DMS114 treated with DMSO at 0.1 percent for 48 hours (cell line): Measurements from ENCODE around the gene XPOT.

ENCODE experiments used
- DNase-seq: peaks from one replicate; lab custom pipeline; 2025; ENCODE audit not compliant: unreplicated experiment; lab: John Stamatoyannopoulos, UW

XPOT gene

DNA sequence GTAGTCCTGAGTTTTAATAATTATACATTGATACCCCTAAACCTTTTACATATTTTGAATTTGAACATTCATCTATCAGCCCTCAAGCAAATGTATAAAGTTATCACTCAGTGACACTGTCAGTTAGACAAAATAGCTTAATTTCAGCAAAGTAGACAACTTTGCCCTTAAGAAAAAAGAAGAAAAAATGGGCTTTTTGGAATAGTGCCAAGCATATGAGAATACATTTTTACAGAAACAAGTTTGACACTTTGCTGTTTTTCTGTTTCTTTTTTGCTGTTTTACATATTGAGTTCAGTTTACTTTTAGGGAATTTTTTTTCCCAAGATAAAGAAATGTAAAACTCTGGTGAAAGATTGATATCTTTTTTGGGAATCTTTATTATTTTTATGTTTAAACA lies 62.0 kb downstream of the XPOT start:
- no peak for DNase-seq

DNA sequence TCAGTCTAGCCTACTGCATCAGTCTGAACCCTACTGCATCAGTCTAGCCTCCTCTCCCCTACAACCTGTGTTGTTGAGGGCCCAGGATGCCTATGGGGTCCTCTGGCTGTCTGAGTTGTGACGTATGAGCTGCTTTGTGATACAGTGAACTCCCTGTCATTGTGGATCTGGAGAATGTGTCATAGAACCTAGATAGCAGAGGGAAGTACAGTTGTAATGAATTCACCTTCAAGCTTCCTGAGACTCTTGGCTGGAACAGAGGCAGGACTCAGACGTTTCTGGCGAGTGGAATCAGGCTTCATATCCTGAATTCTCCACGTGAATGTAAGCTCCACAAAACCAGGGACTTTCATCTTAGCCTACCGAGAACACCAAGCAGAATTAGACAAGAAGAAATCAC lies 64.8 kb downstream of the XPOT start:
- DNase-seq, result no peak

DNA sequence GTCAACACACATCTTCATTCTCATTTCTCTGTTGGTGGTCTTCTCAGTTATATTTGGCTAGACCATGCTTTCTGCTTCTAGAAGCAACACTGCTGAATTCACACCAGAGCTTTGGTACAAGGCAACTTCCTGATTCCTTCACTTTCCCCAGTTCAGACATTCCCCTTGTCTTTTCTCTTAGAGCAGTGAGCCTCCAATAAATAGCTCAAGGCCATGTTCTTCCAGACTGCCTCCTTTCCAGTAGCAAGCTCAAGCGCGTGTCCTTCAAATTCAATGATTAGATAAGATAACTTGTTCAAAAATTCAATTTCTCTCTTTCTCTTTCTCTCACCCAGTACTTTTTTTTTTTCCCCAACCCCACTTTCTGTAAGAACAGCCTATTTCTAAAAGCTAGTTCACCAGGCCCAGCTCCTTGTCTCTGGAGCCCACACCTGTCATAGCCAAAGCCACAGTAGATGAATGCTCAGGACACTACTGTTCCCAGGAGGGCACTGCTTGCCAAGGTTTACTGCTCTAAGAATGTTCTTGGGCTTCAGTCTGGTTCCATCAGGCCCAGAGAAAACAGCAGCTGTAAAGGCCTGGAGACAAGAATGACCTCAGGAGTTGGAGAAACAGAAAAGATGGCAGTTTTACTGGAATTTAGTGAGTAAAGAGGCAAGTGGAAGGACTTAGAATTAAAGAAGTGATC lies 65.4 kb downstream of the XPOT start:
- DNase-seq, result no peak

DNA sequence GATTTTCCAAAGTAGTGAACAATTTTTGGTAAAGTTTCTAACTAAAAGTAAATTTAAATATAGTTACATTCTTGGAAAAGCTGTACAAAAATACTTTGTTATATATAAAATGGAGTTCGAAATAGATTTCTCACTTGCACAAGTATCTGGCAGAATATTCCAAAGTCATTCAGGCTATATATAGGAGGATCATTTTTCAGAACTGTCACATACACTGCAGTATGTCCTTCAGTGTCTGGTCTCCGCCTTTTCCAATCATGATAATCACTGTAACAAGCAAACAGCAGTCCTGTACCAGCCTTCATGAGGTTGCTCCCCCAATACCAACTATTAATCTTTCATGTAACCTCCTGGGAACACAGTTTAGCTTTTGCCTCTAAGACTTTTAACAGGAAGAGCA lies 66.3 kb downstream of the XPOT start:
- no peak for DNase-seq

DNA sequence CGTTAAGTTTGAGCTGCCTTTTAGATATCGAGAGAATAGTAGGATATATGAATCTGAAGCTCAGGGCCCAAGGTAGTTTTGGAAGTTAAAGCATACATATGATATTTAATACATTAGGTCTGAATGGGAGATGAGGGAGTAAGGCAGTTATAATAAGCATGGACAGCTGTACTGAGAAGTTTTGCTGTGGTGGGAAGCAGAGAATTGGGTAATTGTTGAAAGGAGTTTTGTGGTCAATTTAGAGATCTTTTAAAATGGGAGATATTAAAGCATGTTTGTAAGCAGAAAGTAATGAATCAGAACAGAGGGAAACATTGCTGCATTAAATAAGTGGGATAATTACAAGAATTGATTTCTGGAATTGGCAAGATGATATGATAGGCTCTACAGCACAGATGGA lies 69.0 kb downstream of the XPOT start:
- no peak for DNase-seq

DNA sequence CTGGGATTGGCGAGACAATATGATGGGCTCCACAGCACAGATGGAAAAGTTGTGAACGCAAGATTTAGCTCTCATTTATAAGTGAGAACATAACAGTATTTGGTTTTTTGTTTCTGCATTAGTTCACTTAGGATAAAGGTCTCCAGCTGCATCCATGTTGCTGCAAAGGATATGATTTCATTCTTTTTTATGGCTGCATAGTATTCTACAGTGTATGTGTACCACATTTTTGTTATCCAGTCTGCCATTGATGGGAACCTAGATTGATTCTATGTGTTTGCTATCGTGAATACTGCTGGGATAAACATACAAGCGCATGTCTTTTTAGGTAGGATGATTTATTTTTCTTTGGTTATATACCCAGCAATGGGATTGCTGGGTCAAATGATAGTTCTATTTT lies 71.3 kb downstream of the XPOT start:
- DNase-seq, result no peak

DNA sequence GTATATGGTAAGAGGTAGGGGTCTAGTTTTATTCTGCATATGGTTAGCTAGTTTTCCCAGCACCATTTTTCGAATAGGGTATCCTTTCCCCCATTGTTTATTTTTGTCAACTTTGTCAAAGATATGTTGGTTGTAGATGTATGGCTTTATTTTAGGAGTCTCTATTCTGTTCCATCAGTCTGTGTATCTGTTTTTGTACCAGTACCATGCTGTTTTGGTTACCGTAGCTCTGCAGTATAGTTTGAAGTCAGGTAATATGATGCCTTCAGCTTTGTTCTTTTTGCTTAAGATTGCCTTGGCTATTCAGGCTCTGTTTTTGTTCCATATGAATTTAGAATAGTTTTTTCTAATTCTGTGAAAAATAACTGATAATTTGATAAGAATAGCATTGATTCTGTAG lies 72.7 kb downstream of the XPOT start:
- no peak for DNase-seq

DNA sequence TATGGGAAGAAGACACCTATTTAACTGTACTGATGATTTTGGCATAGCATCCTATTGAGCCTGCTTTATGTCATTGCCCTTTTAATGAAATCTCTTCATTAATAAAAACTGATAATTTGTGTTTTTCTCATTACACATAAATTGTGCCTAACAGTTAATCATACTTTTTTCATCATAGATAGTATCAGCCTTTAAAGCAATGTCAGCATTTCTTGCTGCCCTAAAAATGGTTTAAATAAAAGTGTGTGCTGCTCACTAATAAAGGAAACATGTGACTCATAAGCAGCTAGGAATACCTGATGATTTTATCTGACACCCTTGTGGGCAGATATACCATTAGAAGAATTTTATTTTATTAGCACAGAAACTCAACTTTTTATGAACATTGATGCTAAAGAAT lies 74.5 kb downstream of the XPOT start:
- DNase-seq, result no peak

DNA sequence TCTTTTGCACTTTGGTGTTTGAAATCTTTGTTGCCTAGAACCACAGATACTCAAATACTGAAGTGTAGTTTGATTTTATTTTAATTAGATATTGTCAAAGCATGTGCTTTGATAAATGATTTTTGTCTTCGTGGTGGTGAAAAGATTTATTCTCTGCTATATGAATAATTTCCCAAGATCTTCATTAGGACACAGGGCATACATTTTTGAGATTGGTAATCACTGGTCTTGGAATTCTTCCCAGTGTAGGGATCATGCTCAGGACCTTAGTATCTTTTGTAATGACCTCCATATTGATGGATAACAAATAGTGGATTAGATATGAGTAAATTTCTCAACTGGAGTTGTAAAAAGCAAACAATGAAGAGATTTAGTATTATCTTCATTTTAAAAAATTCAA lies 76.0 kb downstream of the XPOT start:
- no peak for DNase-seq

DNA sequence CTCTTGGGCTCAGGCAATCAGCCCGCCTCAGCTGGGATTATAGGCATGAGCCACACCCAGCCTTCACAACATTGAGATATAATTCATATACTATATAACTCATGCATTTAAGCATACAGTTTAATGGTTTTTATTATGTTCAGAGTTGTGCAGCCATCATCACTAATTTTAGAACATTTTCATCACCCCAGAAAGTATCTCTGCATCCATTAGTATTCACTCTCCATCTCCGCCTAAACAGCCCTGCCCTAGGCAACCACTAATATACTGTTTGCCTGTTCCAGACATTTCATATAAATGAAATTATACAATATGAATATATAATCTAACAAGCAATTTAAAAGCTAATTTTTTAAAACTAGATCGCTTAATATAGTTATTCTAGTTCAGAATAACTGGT lies 82.5 kb downstream of the XPOT start:
- no peak for DNase-seq

DNA sequence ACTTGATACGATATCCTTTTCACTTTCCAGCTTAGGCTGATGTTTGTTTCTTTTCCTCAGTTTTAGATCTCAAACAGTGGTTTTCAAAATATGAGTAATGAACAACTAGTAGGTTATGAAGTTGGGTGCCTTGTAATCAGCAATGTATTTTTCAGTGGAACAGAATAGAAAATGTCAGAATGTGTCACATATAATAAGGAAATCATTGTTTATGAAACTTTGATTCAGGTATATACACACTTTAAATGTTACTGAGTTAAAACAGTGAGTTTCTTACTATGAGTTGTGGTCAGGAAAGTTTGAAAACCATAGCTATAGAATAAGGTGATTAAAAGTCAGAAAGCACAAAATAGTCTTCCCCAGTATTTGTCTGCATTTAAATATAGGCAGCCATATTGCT lies 87.5 kb downstream of the XPOT start:
- no peak for DNase-seq

DNA sequence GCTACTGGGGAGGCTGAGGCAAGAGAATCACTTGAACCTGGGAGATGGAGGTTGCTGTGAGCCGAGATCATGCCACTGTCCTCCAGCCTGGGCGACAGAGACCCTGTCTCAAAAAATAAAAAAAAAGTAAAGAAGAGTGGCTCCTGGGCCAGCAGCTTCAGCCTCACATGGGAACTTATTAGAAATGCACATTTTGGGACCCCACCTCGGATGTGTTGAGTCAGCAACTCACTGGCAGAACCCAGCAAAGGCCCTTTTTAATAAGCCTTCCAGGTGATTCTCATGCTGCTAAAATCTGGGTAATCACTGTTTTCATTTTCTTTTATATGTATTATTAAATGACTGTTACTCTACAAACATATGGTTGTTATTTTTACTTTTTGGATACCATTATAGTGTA lies 89.3 kb downstream of the XPOT start:
- DNase-seq, result no peak

DNA sequence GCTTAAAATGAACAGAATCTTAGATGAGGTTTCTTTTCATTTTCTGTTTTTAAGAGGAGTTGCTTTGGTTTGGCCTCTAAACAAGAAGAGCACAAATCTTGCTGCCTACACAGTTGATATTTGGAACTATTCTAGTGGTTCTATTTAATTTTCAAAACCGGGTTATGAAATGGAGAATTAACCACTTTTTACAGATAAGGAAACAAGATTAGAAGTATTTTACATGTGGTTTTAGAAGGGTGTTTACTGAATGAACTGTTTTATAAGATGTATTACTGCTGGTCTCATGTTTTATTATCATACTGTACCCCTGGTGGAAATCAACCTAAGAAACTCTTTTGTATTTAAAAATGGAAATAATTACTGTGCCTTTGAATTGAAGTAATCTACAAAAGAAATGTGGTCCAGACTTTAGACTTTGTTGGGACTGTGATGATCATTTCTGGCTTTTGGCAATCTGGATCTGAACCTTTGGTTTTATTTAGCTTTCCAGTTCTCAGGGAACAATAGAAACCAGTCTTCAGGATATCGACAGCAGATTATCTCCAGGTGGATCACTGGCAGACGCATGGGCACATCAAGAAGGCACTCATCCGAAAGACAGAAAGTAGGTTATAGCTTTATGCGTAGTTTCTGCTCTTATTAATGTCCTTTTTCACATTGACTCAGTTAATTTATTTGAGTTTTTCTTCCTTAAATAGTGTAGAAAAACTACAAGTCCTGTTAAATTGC lies 91.0 kb downstream of the XPOT start:
- DNase-seq, result no peak

DNA sequence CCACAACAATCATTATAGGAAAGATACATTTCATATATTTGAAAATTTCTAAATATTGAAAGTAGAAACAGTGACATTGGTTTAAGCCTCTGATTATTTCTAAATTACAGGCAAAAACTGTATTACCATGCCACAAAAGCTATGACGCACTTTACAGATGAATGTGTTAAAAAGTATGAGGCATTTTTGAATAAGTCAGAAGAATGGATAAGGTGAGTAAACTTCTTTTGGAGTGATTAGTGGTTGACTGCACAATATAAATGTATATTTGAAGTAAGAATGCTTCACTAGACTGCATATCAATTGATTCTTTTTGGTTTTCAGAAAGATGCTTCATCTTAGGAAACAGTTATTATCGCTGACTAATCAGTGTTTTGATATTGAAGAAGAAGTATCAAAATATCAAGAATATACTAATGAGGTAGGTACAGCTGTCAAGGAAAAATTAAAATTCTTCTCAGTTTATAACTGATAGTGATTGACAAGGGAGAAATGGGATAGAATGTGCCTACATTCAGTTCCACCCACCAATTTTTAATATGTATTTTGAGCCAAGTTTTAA lies 92.7 kb downstream of the XPOT start:
- DNase-seq, result no peak

DNA sequence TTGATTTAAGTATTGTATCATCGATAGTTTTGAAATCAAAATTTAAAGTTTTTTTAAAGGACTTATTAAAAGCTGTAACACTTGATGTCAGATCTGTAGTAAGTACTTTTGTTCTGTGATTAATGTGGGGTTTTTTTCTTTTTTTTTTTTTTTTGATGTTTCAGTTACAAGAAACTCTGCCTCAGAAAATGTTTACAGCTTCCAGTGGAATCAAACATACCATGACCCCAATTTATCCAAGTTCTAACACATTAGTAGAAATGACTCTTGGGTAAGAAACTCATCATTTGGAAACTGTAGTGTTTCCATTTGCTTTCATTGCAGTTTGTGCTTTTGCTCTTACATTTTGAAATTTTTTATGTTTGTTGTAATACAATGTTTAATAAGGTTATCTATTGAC lies 93.3 kb downstream of the XPOT start:
- DNase-seq, result no peak

DNA sequence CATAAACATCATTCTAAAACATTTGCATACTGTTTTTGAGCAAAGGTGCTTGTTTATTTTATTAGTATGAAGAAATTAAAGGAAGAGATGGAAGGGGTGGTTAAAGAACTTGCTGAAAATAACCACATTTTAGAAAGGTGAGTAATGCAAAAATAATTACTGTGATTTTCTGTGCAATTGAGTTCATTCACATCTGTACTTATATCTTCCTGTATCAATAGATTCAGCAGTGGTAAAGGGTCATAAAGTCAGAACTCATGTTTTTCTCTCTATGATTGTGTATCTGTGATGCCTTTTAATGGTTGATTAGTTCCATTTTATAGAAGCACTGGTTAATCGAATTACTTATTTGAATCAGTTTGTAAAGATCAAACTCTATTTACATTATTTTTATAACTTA lies 93.7 kb downstream of the XPOT start:
- DNase-seq, result no peak

DNA sequence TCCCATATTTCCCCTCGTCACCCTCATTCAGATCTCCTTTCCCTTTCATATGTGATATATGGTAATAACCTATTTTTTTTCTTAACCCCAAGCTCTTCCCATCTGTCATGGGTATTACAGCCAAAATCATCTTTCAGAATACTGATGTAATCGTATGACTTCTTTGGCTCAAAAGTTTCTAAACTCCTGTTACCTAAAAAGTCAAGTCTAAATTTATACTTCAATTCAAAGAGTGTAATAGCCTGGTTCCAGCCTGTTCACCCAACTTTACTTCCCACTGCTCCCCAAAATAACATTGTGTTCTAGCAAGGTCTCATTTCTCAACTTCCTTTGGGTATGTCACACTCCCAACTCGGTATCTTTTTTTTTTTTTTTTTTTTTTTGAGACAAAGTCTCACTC lies 96.2 kb downstream of the XPOT start:
- no peak for DNase-seq
